Measurements from ENCODE around the gene NUP98. TPM values are rescaled to one million over a fixed set of nuclear protein-coding genes. Genes with fewer than 3 reads are reported as not detected.
"Not testable (repeated sequence)": the region's sequence is repeated elsewhere in the genome, so short reads cannot be mapped to it uniquely, and the experiment has no call there.

NUP98 gene
- total RNA-seq, 1 donor from 2014 or later, result 80.3 TPM

DNA sequence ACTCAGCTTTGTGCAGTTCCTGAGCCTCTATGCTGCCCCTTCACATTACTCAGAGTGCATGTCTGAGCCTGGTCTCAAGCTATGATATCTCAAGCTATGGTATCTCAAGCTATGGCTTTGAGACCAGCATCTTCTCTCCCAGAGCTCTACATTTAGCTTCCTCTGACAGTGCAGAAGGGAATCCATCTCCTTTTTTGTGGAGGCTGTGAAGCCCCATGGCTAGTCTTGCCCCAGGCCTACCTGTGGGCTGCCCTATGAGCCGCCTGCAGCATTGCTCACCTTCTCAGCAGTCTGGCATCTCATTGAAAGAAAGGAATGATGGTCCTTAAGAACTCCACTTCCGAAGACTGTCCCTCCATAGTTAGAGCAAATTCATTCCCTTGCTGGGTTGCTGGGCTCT, 23.6 kb upstream of the NUP98 start:
- TF ChIP-seq, protein P1, sequence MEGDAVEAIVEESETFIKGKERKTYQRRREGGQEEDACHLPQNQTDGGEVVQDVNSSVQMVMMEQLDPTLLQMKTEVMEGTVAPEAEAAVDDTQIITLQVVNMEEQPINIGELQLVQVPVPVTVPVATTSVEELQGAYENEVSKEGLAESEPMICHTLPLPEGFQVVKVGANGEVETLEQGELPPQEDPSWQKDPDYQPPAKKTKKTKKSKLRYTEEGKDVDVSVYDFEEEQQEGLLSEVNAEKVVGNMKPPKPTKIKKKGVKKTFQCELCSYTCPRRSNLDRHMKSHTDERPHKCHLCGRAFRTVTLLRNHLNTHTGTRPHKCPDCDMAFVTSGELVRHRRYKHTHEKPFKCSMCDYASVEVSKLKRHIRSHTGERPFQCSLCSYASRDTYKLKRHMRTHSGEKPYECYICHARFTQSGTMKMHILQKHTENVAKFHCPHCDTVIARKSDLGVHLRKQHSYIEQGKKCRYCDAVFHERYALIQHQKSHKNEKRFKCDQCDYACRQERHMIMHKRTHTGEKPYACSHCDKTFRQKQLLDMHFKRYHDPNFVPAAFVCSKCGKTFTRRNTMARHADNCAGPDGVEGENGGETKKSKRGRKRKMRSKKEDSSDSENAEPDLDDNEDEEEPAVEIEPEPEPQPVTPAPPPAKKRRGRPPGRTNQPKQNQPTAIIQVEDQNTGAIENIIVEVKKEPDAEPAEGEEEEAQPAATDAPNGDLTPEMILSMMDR (IDR thresholded peaks at IDR 0.05; ENCODE audit: unreplicated experiment), result no peak
- Mint-ChIP-seq H3K36me3 (ENCODE audit: insufficient read depth) (peaks cover 3% of the 10 kb centered on the region), H3K4me3 (ENCODE audit: low read depth) (no peak overlapping the region), H3K4me1 (ENCODE audit: low read depth) (peaks cover 4% of the 10 kb centered on the region), H3K27me3 (no peaks in the 10 kb centered on the region), H3K9me3 (ENCODE audit: low read depth) (no peaks in the 10 kb centered on the region), H3K27ac (no peak overlapping the region)
- DNase-seq (ENCODE audit: low spot score, unreplicated experiment), result no peak

DNA sequence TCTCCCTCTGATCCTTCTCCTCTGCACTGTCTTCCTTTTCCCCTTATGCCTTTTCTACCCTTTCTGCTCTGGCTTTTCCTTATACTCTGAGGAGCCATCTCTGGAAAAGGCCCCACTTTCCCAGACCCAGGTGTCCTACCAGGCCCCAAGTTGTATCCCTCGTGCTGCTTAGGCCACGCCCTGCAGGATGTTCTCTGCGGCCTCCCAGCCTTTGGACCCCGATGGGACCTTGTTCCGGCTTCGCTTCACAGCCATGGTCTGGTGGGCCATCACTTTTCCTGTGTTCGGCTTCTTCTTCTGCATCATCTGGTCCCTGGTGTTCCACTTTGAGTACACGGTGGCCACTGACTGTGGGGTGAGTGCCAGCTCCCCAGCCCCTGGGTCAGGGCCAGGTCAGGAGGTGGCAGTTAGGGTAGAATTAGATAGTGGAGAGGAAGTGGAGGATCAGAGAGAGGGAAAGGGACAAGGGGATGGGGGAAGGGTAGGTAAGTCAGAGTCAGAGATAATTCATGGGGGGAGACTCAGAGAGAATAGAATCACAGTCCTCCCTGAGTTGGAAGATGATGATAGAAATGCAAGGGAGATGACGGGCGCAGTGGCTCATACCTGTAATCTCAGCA, 19.9 kb upstream of the NUP98 start:
- H3K27me3 Mint-ChIP-seq, result no peaks in the 10 kb centered on the region
- no peaks in the 10 kb centered on the region for H3K36me3 Mint-ChIP-seq (ENCODE audit: insufficient read depth)
- H3K9me3 Mint-ChIP-seq (ENCODE audit: low read depth), result no peaks in the 10 kb centered on the region
- TF ChIP-seq, protein P1 (IDR thresholded peaks at IDR 0.05; ENCODE audit: unreplicated experiment), result no peak
- DNase-seq (ENCODE audit: low spot score, unreplicated experiment), result no peak
- no peak overlapping the region for H3K27ac Mint-ChIP-seq
- H3K4me1 Mint-ChIP-seq (ENCODE audit: low read depth), result peaks cover 6% of the 10 kb centered on the region
- H3K4me3 Mint-ChIP-seq (ENCODE audit: low read depth), result no peak overlapping the region

- no peak overlapping the region for H3K27ac Mint-ChIP-seq
Observed at GRCh38 chr11:3816673-3817072, 19.3 kb upstream of the NUP98 start.

GRCh38 chr11:3815845-3816244, 18.5 kb upstream of the NUP98 start:
- H3K27ac Mint-ChIP-seq, result no peak overlapping the region
- peaks cover 6% of the 10 kb centered on the region for H3K4me1 Mint-ChIP-seq (ENCODE audit: low read depth)
- no peak overlapping the region for H3K4me3 Mint-ChIP-seq (ENCODE audit: low read depth)
- no peaks in the 10 kb centered on the region for H3K36me3 Mint-ChIP-seq (ENCODE audit: insufficient read depth)
- no peaks in the 10 kb centered on the region for H3K9me3 Mint-ChIP-seq (ENCODE audit: low read depth)
- TF ChIP-seq, protein P1 (IDR thresholded peaks at IDR 0.05; ENCODE audit: unreplicated experiment), result no peak
- DNase-seq (ENCODE audit: low spot score, unreplicated experiment), result no peak
- no peaks in the 10 kb centered on the region for H3K27me3 Mint-ChIP-seq

More at GRCh38 chr11:3816673-3817072, 19.3 kb upstream of the NUP98 start:
- Mint-ChIP-seq H3K36me3 (ENCODE audit: insufficient read depth) (no peaks in the 10 kb centered on the region), H3K4me1 (ENCODE audit: low read depth) (peaks cover 6% of the 10 kb centered on the region), H3K9me3 (ENCODE audit: low read depth) (no peaks in the 10 kb centered on the region), H3K4me3 (ENCODE audit: low read depth) (no peak overlapping the region), H3K27me3 (no peaks in the 10 kb centered on the region)
- TF ChIP-seq, protein P1 (IDR thresholded peaks at IDR 0.05; ENCODE audit: unreplicated experiment), result no peak
- no peak for DNase-seq (ENCODE audit: low spot score, unreplicated experiment)

GRCh38 chr11:3814832-3815231, 17.5 kb upstream of the NUP98 start:
- DNase-seq (ENCODE audit: low spot score, unreplicated experiment); H3K4me3 Mint-ChIP-seq (ENCODE audit: low read depth); H3K4me1 Mint-ChIP-seq (ENCODE audit: low read depth); H3K27ac Mint-ChIP-seq; H3K36me3 Mint-ChIP-seq (ENCODE audit: insufficient read depth); H3K27me3 Mint-ChIP-seq; H3K9me3 Mint-ChIP-seq (ENCODE audit: low read depth): not testable (repeated sequence)

DNA sequence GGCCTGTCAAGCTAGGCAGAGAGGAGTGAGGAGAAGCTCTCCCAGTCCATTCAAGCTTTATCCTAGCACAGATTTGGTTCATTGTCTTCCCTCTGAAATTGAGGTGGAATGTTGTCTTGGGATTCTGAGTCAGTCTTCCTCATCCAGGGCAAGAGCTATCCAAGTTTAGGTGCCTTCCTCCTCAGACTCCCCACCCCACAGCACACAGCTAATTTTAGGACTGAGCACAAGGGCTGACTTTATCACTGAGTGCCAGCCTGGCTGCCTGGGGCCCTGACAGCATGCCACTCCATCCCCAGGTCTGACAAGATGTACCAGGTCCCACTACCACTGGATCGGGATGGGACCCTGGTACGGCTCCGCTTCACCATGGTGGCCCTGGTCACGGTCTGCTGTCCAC, 13.6 kb upstream of the NUP98 start:
- no peak for DNase-seq (ENCODE audit: low spot score, unreplicated experiment)
- Mint-ChIP-seq H3K9me3 (ENCODE audit: low read depth) (no peaks in the 10 kb centered on the region), H3K4me1 (ENCODE audit: low read depth) (peaks cover 10% of the 10 kb centered on the region), H3K4me3 (ENCODE audit: low read depth) (no peak overlapping the region), H3K27ac (no peak overlapping the region), H3K36me3 (ENCODE audit: insufficient read depth) (no peaks in the 10 kb centered on the region), H3K27me3 (no peaks in the 10 kb centered on the region)
- TF ChIP-seq, protein P1 (IDR thresholded peaks at IDR 0.05; ENCODE audit: unreplicated experiment), result no peak
